Hepatocyte (in vitro differentiated cells): Measurements from ENCODE around the gene CPNE4.

Source experiments
- CTCF ChIP-seq: fragments of 200-600 bp; sonication (generic); IDR thresholded peaks from 2 replicates; pipeline ENCODE4 v1.5.1; 2016; ENCODE audit warnings: antibody characterized with exemption, mild to moderate bottlenecking; ENCODE audit not compliant: poor library complexity
- EZH2 ChIP-seq: fragments of 200-600 bp; sonication (generic); IDR thresholded peaks from 2 replicates; pipeline ENCODE4 v1.6.1; 2016; ENCODE audit warnings: antibody characterized with exemption, mild to moderate bottlenecking, borderline replicate concordance

- TF ChIP-seq CTCF, result no peak
- no peak for TF ChIP-seq EZH2
These were observed 185.2 kb downstream of the CPNE4 start for GRCh38 chr3:131849616-131850015.
